ENCODE results near the gene RPL34. TPM values are rescaled to one million over a fixed set of nuclear protein-coding genes. Genes with fewer than 3 reads are reported as not detected.

Gene RPL34
- total and polyA plus RNA-seq, 2 experiments from 2014 or later = 884 to 1,669 TPM

- H3K4me1 ChIP-seq (ENCODE audit: insufficient read depth) = no peaks in the 10 kb centered on the region
- no peaks in the 10 kb centered on the region for H3K27me3 ChIP-seq
- DNase-seq (ENCODE audit: low spot score) = no peak
- WGBS (ENCODE audit: low lambda C conversion rate, missing lambda C conversion rate) = 83% methylated on average over 4 of the region's 4 CpGs
- H3K79me2 ChIP-seq = no peaks in the 10 kb centered on the region
- H3K9me2 ChIP-seq (replicated peaks; ENCODE audit: insufficient read depth) = no peaks in the 10 kb centered on the region
- no peak overlapping the region for H3K4me3 ChIP-seq
- no peaks in the 10 kb centered on the region for H3K36me3 ChIP-seq (replicated peaks; ENCODE audit: insufficient read depth, low read depth)
- TF ChIP-seq EZH2 (IDR thresholded peaks at IDR 0.05; ENCODE audit: borderline replicate concordance) (no peak), EZH2phosphoT487 (IDR thresholded peaks at IDR 0.05; ENCODE audit: low read depth, severe bottlenecking, unreplicated experiment) (no peak), CTCF (IDR thresholded peaks at IDR 0.05; ENCODE audit: poor library complexity) (no peak)
- H3K9me3 ChIP-seq (ENCODE audit: low read depth) = no peaks in the 10 kb centered on the region
- H3K4me2 ChIP-seq = no peak overlapping the region
- no peak overlapping the region for H3K27ac ChIP-seq
- H2AFZ ChIP-seq = no peak overlapping the region
- H4K20me1 ChIP-seq (ENCODE audit: insufficient read depth, poor library complexity, severe bottlenecking) = no peaks in the 10 kb centered on the region
Measured at GRCh38 chr4:108607079-108607815, 13.1 kb upstream of the RPL34 start.

GRCh38 chr4:108611365-108611764 is 9.0 kb upstream of the RPL34 start:
- 39% methylated on average over 10 of the region's 10 CpGs for WGBS (ENCODE audit: low lambda C conversion rate, missing lambda C conversion rate)
- H3K4me1 ChIP-seq (ENCODE audit: insufficient read depth) = no peaks in the 10 kb centered on the region
- H2AFZ ChIP-seq = peak overlapping the region; percentile 52
- no peaks in the 10 kb centered on the region for H3K36me3 ChIP-seq (replicated peaks; ENCODE audit: insufficient read depth, low read depth)
- no peak overlapping the region for H3K27ac ChIP-seq
- H3K4me2 ChIP-seq = peak overlapping the region; percentile 69
- no peaks in the 10 kb centered on the region for H3K9me2 ChIP-seq (replicated peaks; ENCODE audit: insufficient read depth)
- H3K79me2 ChIP-seq = no peaks in the 10 kb centered on the region
- no peak overlapping the region for H3K4me3 ChIP-seq
- no peaks in the 10 kb centered on the region for H4K20me1 ChIP-seq (ENCODE audit: insufficient read depth, poor library complexity, severe bottlenecking)
- no peaks in the 10 kb centered on the region for H3K27me3 ChIP-seq
- H3K9me3 ChIP-seq (ENCODE audit: low read depth) = peaks cover 2% of the 10 kb centered on the region
- peak; percentile 39 for DNase-seq (ENCODE audit: low spot score)
- TF ChIP-seq EZH2phosphoT487 (IDR thresholded peaks at IDR 0.05; ENCODE audit: low read depth, severe bottlenecking, unreplicated experiment) (no peak), CTCF (IDR thresholded peaks at IDR 0.05; ENCODE audit: poor library complexity) (peak; percentile 33), EZH2 (IDR thresholded peaks at IDR 0.05; ENCODE audit: borderline replicate concordance) (no peak)

- H3K27me3 ChIP-seq = no peaks in the 10 kb centered on the region
- H3K27ac ChIP-seq = no peak overlapping the region
- no peak overlapping the region for H3K4me3 ChIP-seq
- no peaks in the 10 kb centered on the region for H4K20me1 ChIP-seq (ENCODE audit: insufficient read depth, poor library complexity, severe bottlenecking)
- no peaks in the 10 kb centered on the region for H3K79me2 ChIP-seq
- no peaks in the 10 kb centered on the region for H3K36me3 ChIP-seq (replicated peaks; ENCODE audit: insufficient read depth, low read depth)
- H2AFZ ChIP-seq = no peak overlapping the region
- H3K4me1 ChIP-seq (ENCODE audit: insufficient read depth) = no peaks in the 10 kb centered on the region
- H3K9me3 ChIP-seq (ENCODE audit: low read depth) = peaks cover 3% of the 10 kb centered on the region
- H3K9me2 ChIP-seq (replicated peaks; ENCODE audit: insufficient read depth) = no peaks in the 10 kb centered on the region
- TF ChIP-seq EZH2 (IDR thresholded peaks at IDR 0.05; ENCODE audit: borderline replicate concordance) = no peak
- TF ChIP-seq CTCF (IDR thresholded peaks at IDR 0.05; ENCODE audit: poor library complexity) = no peak
- TF ChIP-seq EZH2phosphoT487 (IDR thresholded peaks at IDR 0.05; ENCODE audit: low read depth, severe bottlenecking, unreplicated experiment) = no peak
- no peak for DNase-seq (ENCODE audit: low spot score)
- H3K4me2 ChIP-seq = peak overlapping the region; percentile 34
- WGBS (ENCODE audit: low lambda C conversion rate, missing lambda C conversion rate) = 49% methylated on average over 6 of the region's 6 CpGs
Measured at GRCh38 chr4:108612365-108612764, 8.0 kb upstream of the RPL34 start.
